BLaER1 treated with 17β-estradiol and CSF1 and Interleukin-3, amounts not matched to agents 10 nM and 100 nM (cell line): ENCODE results near the gene RDM1.
A peak's percentile ranks its signal among the peaks of the same experiment; 100 is the strongest.
"Not testable (repeated sequence)": the region's sequence is repeated elsewhere in the genome, so short reads cannot be mapped to it uniquely, and the experiment has no call there.

Source experiments
- H3K27ac ChIP-seq, 11 experiments: shearing (Covaris generic); formaldehyde crosslinking; 2 replicates each; pipeline ENCODE4 v1.8.1; 2022
- H3K27me3 ChIP-seq, 11 experiments: shearing (Covaris generic); formaldehyde crosslinking; 2 replicates each; pipeline ENCODE4 v1.8.1; 2022
- H3K36me3 ChIP-seq, 11 experiments: shearing (Covaris generic); formaldehyde crosslinking; 2 replicates each; pipeline ENCODE4 v1.8.1; 2022
- H3K4me1 ChIP-seq, 10 experiments: shearing (Covaris generic); formaldehyde crosslinking; 2 replicates each; pipeline ENCODE4 v1.8.1; 2022
- H3K4me2 ChIP-seq, 11 experiments: shearing (Covaris generic); formaldehyde crosslinking; 2 replicates each; pipeline ENCODE4 v1.8.1; 2022
- H3K4me3 ChIP-seq, 10 experiments: shearing (Covaris generic); formaldehyde crosslinking; 2 replicates each; pipeline ENCODE4 v1.8.1; 2022
- H3K9ac ChIP-seq, 11 experiments: shearing (Covaris generic); formaldehyde crosslinking; 2 replicates each; pipeline ENCODE4 v1.8.1; 2022
- H3K9me3 ChIP-seq, 11 experiments: shearing (Covaris generic); formaldehyde crosslinking; replicated peaks in 1 of 11; 2 replicates each; pipeline ENCODE4 v1.8.1; 2022
- H4K20me1 ChIP-seq, 11 experiments: shearing (Covaris generic); formaldehyde crosslinking; 2 replicates each; pipeline ENCODE4 v1.8.1; 2022
- Cebpa-rat ChIP-seq, 11 experiments: shearing (Covaris generic); IDR thresholded peaks; 2 replicates each; pipeline ENCODE4 v1.8.1; 2022

Gene RDM1

GRCh38 chr17:35907691-35908090 is 22.9 kb downstream of the RDM1 start:
- Histone ChIP-seq H3K4me2 (no peak overlapping the region), H3K36me3 (no peaks in the 10 kb centered on the region), H3K4me1 (no peaks in the 10 kb centered on the region), H3K4me3 (no peak overlapping the region), H3K9ac (no peak overlapping the region), H4K20me1 (no peaks in the 10 kb centered on the region), H3K27me3 (no peaks in the 10 kb centered on the region), H3K9me3 (no peaks in the 10 kb centered on the region), H3K27ac (no peak overlapping the region)
- no peak for TF ChIP-seq Cebpa-rat (IDR thresholded peaks at IDR 0.05)

- Histone ChIP-seq H3K27me3 (no peaks in the 10 kb centered on the region), H3K9me3 (no peaks in the 10 kb centered on the region), H4K20me1 (no peaks in the 10 kb centered on the region), H3K9ac (no peak overlapping the region), H3K4me1 (no peaks in the 10 kb centered on the region), H3K27ac (no peak overlapping the region), H3K36me3 (no peaks in the 10 kb centered on the region), H3K4me2 (no peak overlapping the region), H3K4me3 (no peak overlapping the region)
- no peak for TF ChIP-seq Cebpa-rat (IDR thresholded peaks at IDR 0.05)
These were observed 23.5 kb downstream of the RDM1 start for GRCh38 chr17:35906926-35907637.

DNA sequence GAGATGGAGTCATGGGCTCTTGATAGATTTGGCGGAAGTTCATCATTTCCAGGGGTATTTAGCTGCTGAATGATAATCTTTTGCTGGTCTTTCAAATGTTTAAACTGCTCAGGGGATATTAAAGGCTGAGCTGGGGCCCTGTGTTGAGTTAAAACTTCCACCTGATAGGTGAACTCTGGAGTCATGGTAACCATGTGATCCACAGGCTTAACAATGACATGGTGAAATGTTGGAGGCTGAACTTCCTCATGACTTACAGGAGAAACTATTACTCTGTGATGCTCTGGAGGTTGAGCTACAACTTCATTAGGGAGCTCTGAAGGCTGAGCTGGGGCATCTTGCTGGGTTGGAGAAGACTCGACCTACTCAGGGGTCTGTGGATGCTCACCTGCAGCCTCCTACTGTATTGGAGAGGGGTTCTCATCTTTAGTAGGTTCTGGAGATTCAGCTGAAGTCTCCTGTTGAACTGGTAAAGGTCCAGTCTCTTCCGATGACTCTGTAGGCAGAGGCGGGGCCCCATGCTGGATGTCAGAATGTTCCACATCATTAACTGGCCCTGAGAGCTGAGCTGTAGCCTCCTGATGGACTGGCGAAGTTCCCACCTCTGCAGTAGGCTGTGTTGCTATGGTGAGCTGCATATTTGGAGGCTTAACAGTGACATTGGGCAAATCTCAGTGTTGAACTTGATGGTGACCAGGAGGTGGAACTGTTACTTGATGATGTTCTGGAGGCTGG is 24.2 kb downstream of the RDM1 start:
- Histone ChIP-seq H4K20me1 (no peaks in the 10 kb centered on the region), H3K9ac (no peak overlapping the region), H3K27me3 (no peaks in the 10 kb centered on the region), H3K9me3 (no peaks in the 10 kb centered on the region), H3K4me1 (no peaks in the 10 kb centered on the region), H3K36me3 (no peaks in the 10 kb centered on the region), H3K4me3 (no peak overlapping the region), H3K27ac (no peak overlapping the region), H3K4me2 (no peak overlapping the region)
- no peak for TF ChIP-seq Cebpa-rat (IDR thresholded peaks at IDR 0.05)

GRCh38 chr17:35903451-35903850 is 27.1 kb downstream of the RDM1 start:
- no peak for TF ChIP-seq Cebpa-rat (IDR thresholded peaks at IDR 0.05)
- no peaks in the 10 kb centered on the region for H3K36me3 ChIP-seq
- H3K4me2 ChIP-seq = no peak overlapping the region

GRCh38 chr17:35901631-35902175 is 28.9 kb downstream of the RDM1 start:
- no peak overlapping the region for H3K27ac ChIP-seq
- no peak overlapping the region for H3K9ac ChIP-seq
- H3K4me1 ChIP-seq = peaks cover 9 to 45% (median 23%) of the 10 kb centered on the region in 10 experiments
- no peaks in the 10 kb centered on the region for H3K36me3 ChIP-seq
- TF ChIP-seq Cebpa-rat (IDR thresholded peaks at IDR 0.05) = no peak
- no peaks in the 10 kb centered on the region for H3K27me3 ChIP-seq
- no peak overlapping the region for H3K4me2 ChIP-seq
- H3K9me3 ChIP-seq = no peaks in the 10 kb centered on the region
- no peaks in the 10 kb centered on the region for H4K20me1 ChIP-seq
- no peak overlapping the region for H3K4me3 ChIP-seq

More at GRCh38 chr17:35903451-35903850, 27.1 kb downstream of the RDM1 start:
- Histone ChIP-seq H3K9ac (no peak overlapping the region), H3K27me3 (no peaks in the 10 kb centered on the region), H3K4me1 (peaks cover 7 to 28% (median 12%) of the 10 kb centered on the region in 10 experiments), H3K9me3 (no peaks in the 10 kb centered on the region), H4K20me1 (no peaks in the 10 kb centered on the region), H3K4me3 (no peak overlapping the region), H3K27ac (no peak overlapping the region)

GRCh38 chr17:35900708-35901480 is 29.7 kb downstream of the RDM1 start:
- no peak overlapping the region for H3K27ac ChIP-seq
- H3K4me2 ChIP-seq = peak overlapping the region in 2 of 11 experiments; percentile 66 to 82; a peak in 4 of 22 replicates
- H3K9me3 ChIP-seq = no peaks in the 10 kb centered on the region
- H3K4me1 ChIP-seq = peaks cover 9 to 53% (median 31%) of the 10 kb centered on the region in 10 experiments
- H3K36me3 ChIP-seq = no peaks in the 10 kb centered on the region
- no peak for TF ChIP-seq Cebpa-rat (IDR thresholded peaks at IDR 0.05)
- H3K4me3 ChIP-seq = no peak overlapping the region
- H3K9ac ChIP-seq = no peak overlapping the region
- H3K27me3 ChIP-seq = no peaks in the 10 kb centered on the region
- H4K20me1 ChIP-seq = no peaks in the 10 kb centered on the region

DNA sequence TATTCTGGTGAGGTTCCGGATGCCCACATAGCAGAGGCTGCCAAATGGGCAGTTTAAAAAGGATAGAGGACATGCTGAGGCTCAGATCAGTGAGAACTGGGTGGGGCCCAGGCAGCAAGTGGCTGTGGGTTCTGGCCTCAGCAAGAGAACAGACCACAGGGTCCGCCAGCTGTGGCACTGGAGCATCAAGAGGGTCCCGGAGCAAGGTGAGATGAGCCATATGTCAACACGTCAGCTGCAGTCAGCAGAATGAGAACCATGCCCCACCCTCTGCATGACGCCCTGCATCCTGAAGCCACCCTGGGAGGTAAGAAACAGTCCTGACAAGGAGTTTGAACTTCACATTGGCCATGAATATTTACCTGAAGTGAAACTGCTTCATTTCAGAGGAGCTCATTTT is 30.3 kb downstream of the RDM1 start:
- TF ChIP-seq Cebpa-rat (IDR thresholded peaks at IDR 0.05) = no peak
- H3K36me3 ChIP-seq = no peaks in the 10 kb centered on the region
- no peak overlapping the region for H3K27ac ChIP-seq
- peak overlapping the region in 5 of 11 experiments; percentile 0 to 82 (median 16); a peak in 7 of 22 replicates for H3K4me2 ChIP-seq
- H3K4me3 ChIP-seq = no peak overlapping the region
- H3K9me3 ChIP-seq = no peaks in the 10 kb centered on the region
- peaks cover 9 to 59% (median 34%) of the 10 kb centered on the region in 10 experiments for H3K4me1 ChIP-seq
- no peaks in the 10 kb centered on the region for H4K20me1 ChIP-seq
- H3K27me3 ChIP-seq = no peaks in the 10 kb centered on the region
- no peak overlapping the region for H3K9ac ChIP-seq

GRCh38 chr17:35898283-35899070 is 32.1 kb downstream of the RDM1 start:
- Histone ChIP-seq H3K36me3 (no peaks in the 10 kb centered on the region), H3K9ac (peak overlapping the region in 3 of 11 experiments; percentile 34 to 46 (median 37); a peak in 8 of 22 replicates), H3K4me1 (peaks cover 9 to 69% (median 38%) of the 10 kb centered on the region in 10 experiments), H3K27ac (peak overlapping the region in 7 of 11 experiments; percentile 31 to 75 (median 57); a peak in 12 of 22 replicates), H4K20me1 (no peaks in the 10 kb centered on the region), H3K9me3 (peaks cover 0 to 6% (median 0%) of the 10 kb centered on the region in 11 experiments; a peak in 2 of 22 replicates), H3K4me2 (peak overlapping the region; percentile 5 to 82 (median 53); a peak in 18 of 22 replicates), H3K4me3 (peak overlapping the region in 1 of 10 experiments; percentile 21; a peak in 1 of 20 replicates), H3K27me3 (no peaks in the 10 kb centered on the region)
- peak in 2 of 11 experiments; percentile 16 to 28; a peak in 3 of 22 replicates for TF ChIP-seq Cebpa-rat (IDR thresholded peaks at IDR 0.05)

DNA sequence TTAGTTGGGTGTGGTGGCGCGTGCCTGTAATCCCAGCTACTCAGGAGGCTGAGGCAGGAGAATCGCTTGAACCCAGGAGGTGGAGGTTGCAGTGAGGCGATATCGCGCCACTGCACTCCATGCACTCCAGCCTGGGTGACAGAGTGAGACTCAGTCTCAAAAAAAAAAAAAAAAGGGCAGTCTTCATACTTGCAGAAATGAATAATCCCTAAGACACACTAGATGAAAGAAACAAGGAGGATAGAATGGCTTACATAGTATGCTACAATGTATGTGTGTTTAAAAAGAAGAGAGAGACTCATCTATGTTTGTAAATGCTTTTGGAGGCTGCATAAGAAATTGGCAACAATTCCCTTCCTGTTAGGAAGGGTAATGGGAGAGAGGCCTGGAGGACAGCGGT is 32.8 kb downstream of the RDM1 start:
- not testable (repeated sequence) for H4K20me1 ChIP-seq, H3K9me3 ChIP-seq, H3K27me3 ChIP-seq, H3K36me3 ChIP-seq
- Histone ChIP-seq H3K4me2 (peak overlapping the region in 8 of 11 experiments; percentile 31 to 82 (median 60); a peak in 13 of 22 replicates), H3K9ac (peak overlapping the region in 1 of 11 experiments; percentile 37; a peak in 1 of 22 replicates), H3K27ac (peak overlapping the region in 5 of 11 experiments; percentile 8 to 75 (median 46); a peak in 6 of 22 replicates), H3K4me3 (peak overlapping the region in 1 of 10 experiments; percentile 21; a peak in 1 of 20 replicates), H3K4me1 (peaks cover 9 to 76% (median 42%) of the 10 kb centered on the region in 10 experiments)
